ENCODE measurements around the gene KRABD2.
A peak's percentile ranks its signal among the peaks of the same experiment; 100 is the strongest.
"Not testable (repeated sequence)": the region's sequence is repeated elsewhere in the genome, so short reads cannot be mapped to it uniquely, and the experiment has no call there.

The KRABD2 gene

DNA sequence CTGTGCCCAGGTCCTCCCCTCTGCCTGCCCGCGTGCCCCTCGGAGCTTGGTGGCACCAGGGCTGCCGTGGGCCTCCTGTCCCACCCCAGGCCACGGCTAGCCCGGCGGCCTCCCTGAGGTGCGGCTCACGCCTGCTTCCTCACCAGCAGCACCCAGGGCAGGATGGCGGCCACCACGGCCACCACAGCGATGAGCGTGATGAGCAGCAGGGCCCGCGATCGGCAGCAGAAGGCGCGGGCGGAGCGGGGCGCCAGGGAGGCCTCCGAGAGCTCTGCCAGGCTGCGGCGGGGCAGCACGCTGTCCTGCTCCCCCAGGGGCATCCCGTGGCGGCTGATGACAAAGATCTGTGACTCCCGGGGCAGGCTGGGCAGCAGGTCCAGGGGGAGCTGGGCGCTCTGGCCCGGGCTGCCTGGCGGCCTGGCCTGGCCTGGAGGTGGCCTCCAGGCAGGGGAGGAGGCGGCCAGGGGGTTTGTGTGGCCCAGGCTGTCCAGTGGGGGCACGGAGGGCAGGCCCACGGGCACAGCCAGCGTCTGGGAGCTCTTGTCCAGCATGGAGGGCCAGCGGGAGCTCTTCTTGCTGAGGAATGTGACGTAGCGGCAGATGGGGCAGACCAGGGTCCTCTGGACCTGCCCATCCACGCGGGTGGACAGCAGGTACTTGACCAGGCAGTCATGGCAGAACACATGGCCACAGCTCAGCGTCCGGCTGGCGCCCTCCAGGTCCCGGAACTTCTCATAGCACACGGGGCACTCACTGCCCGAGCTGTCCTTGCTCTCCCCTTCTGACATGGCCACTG lies 16.4 kb upstream of the KRABD2 start:
- no peak for DNase-seq

DNA sequence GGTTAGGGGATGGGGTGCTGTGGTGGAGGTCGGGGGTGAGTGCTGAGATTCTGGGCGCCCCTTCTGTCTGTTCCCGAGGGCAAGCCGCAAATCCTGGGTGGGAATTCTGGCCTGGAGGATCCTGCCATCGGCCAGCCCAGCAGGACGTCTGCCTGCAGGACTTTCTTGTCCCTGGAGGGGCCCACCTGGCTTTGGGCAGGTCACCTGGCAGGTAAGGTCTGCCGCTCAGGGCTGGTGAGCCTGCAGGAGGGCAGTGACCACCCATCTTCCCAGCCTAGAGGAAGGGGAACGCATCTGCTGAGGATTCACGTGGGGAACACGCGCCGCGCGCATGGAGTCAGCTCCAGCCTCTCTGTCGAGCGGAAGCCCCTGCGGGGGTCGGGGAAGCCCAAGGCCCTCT lies 15.8 kb upstream of the KRABD2 start:
- no peak for DNase-seq

DNA sequence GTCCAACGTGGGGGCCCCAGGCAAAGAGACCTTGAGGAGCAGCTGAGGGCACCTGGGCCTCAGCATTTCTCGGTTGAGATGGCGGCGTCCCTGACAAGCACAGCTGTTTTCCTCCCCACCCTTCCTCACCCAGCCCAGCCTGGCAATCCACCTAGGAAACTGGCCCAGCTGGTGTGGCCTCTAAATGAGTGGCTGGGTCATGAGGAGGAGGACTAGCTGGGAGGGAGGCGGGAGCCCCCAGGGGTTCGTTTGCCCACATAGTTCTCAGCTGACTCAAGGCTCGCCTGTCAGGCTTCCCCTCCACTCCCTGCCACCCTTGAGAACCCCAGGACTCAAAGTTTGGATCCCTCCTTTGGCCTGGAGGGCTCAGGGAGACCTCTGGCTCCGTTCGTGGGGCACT lies 15.2 kb upstream of the KRABD2 start:
- DNase-seq = no peak

DNA sequence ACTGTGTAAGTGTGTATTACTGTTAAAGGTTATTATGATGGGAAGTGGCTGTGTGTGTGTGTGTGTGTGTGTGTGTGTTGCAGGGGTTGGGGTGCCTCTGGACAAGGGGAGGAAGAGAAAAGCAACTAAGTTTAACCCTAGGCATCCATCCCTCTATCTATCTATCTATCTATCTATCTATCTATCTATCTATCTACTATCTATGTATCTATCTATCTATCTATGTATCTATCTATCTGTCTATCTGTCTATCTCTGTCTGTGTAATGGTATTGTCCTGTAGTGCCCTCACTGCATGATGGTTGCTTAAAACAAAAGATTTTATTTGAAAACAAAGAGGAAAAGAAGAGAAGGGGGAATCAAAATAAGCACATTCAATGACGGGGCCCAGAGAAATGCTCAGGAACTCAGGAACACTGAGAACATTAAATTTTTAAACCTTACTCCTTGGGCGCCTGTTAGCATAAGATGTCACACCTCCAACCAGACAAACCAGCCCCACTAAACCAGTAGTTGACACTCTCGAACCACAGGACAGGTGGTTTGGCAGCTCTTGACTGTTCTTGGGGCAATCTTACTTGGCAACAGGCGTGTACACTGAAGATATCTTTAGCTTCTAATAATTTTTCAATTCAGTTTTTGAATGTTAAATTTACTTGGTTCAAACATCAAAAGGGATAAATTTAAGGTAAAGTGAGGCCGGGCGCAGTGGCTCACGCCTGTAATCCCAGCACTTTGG lies 11.6 kb upstream of the KRABD2 start:
- no peak for DNase-seq

DNA sequence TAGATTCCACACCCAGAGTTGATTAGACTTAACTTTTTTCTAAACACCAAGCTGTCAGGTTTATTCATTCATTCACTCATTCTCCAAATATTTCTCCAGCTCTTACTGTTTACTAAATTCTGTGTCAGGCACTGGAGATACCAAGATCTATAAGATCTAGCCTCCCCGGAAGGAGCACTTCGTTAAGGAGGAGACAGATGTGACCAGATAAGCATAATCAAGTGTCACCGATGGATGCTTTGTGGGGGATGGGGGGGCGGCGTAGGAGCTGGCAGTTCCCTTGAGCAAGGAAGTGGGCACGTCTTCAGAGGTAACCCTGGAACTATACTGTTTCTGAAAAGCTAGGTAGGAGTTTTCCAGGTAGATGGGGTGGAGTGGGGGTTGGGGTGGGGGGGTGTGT lies 10.3 kb upstream of the KRABD2 start:
- DNase-seq = no peak

DNA sequence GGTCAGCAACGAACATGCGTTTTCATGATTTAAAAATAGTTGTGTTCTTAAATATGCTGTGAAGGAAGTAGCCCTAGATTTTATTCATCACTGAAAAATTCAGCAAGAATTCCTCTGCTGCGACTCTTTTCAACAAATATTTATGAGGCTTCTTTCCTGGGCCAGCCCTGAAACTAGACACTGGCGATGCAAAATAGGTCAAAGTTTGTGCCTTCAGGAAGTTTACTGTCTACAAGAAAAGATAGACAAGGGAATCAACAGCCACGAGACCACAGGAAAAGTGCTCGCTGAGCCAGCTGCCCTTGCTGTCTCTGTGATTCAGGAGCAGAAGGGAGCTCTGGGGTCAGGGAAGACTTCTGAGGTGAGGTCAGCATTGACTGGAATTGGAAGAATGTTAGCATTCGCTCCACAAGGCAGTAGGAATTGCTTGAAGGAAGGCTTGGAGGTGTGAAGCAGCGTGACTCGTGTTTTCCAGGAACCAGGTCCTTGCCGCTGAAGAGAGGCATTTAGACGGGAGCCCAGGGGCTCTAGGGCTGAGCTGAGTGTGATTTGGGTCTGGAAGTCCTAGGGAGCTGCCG lies 8.4 kb upstream of the KRABD2 start:
- DNase-seq = no peak

DNA sequence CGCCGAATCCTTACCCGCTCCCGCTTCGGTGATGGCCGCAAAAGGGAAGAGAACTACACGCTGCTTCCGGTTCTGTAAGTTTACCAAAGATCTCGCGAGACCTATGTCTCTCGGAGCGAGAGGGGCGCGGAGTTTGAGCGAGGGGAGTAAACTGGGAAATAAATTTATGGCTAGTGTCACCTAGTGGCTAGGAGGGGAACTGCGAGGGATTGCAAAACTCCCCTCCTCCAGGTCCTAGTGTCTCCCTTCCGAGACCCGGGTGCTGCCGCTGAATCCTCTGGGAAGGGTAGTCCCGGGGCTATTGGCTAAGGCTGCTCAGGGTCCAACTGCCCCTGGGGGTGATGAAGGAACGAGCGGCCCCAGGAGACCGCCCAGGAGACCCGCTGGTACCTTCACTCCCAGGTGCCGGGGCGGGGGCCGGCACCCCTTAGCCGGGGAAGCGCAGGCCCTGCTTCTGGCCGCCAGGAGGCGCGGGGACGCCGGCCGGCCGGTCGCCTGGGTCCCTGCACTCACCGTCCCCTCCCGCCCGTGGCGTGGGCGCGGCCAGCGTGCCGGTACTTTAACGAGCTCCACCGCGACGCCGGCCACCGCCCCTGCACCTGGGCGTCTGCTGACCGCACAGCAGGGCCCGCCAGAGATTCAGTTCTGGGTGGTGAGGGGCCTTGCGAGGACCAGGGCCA lies 6.8 kb upstream of the KRABD2 start, which contains the start of gene RPL26:
Gene RPL26 (minus strand): TSS at position 51 of the 680 bp plus-strand sequence. CDS start 883 bp downstream, outside the sequence.
- DNase-seq = peak; percentile 94

DNA sequence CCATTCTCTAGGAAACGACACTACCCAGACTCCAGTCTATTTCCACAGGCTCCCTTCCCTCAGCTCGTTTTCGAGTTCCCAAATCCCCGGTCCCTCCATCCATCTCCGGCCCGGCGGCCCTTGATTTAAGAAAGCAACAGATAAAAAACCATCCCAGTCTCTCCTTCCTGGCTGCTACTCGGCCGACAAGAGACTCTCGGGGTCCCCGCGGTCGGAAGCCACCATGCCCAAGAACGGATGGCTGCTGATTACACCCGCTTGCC lies 6.3 kb upstream of the KRABD2 start:
- DNase-seq = no peak

DNA sequence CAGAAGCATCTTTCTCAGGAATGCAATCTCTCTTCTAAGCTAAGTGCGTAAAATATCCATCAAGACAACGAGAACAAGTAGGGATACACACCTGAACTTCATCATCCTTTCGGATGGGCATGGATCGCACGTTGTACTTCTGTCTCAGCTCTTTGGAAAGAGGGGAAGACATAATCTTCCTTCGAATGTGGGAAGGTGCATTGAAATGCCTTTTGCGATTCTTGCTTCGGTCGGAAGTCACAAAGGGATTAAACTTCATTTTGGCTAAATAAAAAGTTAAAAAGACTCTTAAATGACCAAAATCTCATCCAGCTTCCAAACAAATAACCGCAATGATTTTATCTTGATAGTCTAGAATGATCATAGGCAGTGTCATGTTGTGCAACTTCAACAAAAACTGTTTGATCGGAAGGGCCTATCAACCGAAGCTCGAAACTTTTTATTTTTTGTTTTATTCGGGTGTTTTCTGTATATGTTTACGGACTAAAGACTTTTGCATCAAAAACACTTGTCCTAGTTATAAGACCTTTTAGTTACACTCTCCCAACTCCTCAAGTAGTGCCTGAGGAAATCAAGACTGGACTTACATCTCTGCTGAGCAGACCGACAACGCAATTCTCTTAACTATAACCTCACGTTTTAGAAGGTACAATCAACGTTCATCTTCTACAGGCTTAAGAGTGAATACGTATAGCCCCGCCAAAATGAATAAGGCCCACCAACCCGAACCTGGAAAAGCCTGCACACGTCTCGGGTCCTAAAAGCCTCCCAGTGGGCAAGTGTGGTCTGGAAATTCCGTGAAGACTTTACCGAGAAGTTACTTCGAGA lies 5.8 kb upstream of the KRABD2 start:
- DNase-seq = no peak

DNA sequence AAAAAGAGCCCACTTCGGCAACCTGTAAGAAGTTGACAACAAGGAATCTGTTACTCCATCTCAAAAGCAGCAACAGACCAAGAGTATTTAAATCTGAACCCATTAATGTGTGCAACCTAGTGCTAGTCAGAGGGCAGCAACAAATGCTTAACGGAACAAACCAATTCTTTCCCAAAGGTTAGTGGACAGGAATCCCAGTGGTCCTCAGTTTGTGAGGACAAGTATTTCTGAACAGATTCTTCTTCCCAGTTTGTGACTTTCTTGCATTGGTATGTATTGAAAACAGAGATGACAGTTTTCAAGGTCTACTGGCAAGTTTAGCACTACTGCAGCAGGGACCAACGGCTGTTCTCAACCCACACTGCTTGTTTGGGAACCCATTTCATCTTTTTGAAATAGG lies 3.5 kb upstream of the KRABD2 start:
- DNase-seq = no peak

DNA sequence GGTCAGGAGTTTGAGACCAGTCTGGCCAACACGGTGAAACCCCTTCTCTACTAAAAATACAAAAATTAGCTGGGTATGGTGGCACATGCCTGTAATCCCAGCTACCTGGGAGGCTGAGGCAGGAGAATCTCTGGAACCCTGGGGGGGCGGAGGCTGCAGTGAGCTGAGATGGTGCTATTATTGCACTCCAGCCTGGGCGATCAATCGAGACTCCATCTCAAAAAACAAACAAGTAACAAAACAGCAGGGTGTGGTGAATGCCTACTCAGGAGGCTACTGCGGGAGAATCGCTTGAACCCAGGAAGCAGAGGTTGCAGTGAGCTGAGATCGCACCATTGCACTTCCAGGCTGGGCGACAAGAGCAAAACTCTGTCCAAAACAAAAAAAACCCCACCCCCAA lies 1.6 kb upstream of the KRABD2 start:
- not testable (repeated sequence) for DNase-seq

DNA sequence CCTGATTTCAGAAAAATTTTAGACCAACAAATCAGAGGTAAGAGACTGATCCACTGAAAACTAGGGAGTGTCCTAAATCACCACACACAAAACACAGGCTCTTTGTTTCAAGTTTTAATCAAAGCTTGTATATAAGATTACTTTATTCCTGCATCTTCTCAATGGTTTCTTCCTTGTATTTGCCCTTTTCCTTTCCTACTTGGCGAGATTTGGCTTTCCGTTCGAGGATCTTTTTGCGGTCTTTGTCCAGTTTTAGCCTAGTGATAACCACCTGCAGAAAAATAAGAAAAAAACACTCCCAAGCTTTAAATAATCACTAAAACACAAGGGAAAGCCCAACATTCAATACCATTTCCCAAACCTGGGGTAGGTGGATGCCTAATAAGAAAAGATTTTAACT lies 918 bp upstream of the KRABD2 start:
- no peak for DNase-seq

DNA sequence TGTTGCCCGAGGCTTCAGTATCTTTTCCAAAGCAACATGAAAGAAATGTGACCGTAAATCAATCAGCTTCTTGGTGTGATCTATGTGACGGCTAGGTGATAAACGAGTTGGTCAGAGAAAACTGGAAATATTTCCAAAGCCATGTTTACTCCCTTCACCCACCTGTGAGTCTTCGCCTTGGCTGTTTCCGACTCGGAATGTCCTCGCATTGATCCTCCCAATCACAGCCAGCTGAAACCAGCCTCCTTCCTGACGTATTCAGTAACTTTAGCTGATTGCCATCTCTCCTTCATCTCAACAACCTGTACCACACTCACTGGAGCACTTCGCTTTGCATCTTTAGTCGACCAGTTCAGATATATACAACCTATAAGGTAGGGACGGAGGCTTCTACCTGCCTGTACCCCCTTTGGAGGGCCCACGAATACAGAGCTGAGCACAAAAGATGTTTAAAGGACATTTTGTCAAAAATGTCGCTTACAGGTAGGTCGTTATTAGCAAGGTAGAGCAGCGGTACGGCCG lies 705 bp downstream of the KRABD2 start:
- DNase-seq = no peak

DNA sequence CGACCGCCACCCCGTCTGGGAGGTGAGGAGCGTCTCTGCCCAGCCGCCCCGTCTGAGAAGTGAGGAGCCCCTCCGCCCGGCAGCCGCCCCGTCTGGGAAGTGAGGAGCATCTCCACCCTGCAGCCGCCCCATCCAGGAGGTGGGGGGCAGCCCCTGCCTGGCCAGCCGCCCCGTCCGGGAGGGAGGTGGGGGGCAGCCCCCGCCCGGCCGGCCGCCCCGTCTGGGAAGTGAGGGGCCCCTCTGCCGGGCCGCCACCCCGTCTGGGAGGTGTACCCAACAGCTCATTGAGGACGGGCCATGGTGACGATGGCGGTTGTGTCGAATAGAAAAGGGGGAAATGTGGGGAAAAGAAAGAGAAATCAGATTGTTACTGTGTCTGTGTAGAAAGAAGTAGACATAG lies 2.6 kb downstream of the KRABD2 start:
- not testable (repeated sequence) for DNase-seq

DNA sequence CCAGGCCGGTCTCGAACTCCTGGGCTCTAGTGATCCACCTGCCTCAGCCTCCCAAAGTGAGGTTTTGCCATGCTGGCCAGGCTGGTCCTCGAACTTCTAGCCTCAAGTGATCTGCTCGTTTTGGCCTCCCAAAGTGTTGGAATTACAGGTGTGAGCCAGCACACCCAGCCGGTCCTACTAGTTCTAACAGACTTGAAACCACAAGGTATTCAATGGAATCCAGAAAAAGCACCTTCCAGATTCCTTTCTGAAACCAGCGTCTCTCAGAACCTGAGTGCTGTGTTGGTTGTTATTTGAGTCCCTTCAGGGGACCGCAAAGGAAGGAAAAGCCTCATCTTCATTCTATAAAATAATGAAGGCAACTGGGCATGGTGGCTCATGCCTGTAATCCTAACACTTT lies 4.1 kb downstream of the KRABD2 start:
- DNase-seq = no peak

DNA sequence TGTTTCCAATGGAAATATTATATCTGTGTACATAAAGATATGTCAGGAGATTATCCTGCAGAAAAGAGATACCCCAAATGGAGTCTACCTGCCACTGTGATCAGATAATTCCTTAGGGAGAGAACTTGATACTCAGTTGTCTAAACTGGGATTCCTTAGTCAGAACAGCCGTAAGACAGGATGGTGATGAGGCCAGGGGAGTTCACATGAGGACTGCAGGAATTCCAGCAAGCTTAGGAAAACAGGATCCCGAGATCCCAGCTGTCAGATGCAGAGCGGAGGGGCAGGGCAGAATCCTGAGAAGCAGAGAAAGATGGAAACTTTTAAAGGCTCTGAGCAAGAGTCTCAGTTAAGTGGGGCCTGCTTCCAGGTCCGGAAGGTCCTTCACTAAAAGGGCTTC lies 4.7 kb downstream of the KRABD2 start:
- no peak for DNase-seq

DNA sequence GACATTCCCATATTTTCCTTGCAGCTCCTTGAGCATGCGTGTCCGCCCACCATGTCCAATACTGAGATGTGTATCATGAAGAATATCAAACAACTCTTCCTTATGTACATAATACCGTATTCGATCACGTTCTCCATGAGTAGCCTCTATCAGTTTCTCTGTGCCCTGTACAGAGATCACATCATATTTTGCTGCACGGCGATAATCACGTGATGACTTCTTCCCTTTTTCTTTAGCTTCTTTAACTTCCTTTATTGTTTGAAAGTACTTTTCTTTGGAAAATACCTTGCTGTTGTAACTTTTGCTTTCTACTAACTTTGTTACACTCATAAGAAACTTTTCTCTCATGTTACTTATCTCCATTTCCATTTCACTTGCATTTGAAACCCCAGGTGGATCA lies 6.6 kb downstream of the KRABD2 start:
- DNase-seq = no peak

DNA sequence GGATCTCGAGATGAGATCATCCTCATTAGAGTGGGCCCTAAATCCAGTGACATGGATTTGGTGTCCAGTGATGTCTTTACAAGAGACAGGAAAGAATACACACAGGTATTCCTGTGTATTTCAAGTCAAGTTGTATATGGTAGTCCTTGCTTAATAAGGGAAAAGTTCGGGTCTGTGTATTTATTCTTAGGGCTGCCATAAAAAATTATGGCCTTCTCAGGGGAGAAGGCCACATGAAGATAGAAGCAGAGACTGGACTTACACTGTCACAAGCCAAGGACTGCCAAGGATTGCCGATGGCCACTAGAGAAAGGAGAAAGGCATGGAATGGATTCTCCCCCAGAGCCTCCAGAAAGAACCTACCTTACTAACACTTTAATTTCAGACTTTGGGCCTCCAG lies 8.3 kb downstream of the KRABD2 start:
- no peak for DNase-seq

DNA sequence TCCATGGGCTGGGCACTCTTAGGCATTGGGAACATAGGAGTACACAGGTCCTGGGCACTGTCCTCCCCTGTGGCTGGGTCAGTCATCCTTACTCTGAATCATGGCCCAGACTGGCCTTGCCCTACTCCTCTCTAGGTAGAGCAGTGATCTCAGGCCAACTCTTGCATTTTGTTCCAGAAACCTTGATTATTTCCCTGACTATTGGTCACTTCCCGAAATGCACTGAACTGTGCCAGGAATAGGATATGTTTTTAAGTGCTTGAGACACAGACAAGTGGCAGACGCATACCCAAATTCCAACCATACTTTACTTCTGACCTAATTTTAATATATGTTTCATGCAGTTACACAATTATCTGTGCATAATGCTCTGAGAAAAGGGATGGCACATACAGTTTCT lies 10.3 kb downstream of the KRABD2 start:
- DNase-seq = no peak

DNA sequence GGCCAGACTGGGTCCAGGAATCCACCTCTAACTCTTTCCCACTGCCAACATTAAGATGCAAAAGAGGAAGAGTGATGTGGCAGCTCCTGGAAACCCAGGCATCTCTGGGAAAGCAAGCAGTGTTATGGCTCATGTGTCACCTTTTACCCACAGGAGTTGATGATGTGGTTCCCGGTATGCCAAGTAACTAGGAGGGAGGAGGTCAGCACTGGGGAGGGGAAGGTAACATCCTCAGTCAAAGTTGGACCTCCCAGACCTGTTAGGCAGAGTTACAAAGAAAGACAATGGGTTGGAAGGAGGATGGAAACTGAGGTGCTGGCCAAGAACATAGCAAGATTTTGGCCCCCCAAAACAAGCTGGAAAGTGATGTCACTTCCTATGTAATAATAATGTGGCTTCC lies 11.4 kb downstream of the KRABD2 start:
- no peak for DNase-seq

DNA sequence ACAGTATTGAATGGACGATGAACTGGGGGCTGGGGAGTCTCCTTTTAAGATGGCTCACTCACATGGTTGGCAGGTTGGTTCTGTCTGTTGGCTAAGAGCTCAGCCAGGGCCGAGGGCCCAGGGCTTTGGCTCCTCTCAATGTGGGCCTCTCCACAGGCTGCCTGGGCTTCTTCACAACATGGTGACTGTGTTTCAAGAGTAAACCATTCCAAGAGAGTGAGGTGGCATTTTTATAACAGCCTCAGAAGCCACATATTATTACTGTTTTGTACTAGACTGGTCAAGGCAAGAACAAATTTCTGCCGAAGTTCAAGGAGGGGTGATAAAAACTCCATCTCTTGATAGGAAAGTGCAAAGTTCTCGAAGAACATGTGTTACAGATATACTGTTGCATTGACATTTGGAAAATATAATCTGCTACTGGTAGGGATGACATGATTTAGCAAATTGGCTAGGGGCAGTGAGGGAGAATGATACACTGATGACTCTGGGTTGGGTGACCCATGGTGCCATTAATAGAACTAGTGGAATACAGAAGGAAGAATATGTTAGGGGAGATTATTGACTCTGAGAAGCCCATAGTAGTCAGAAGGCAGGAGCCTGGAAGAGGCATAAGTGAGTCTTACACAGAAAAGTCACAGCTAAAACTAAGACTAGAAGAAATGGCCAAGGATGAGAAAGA lies 13.7 kb downstream of the KRABD2 start:
- no peak for DNase-seq

DNA sequence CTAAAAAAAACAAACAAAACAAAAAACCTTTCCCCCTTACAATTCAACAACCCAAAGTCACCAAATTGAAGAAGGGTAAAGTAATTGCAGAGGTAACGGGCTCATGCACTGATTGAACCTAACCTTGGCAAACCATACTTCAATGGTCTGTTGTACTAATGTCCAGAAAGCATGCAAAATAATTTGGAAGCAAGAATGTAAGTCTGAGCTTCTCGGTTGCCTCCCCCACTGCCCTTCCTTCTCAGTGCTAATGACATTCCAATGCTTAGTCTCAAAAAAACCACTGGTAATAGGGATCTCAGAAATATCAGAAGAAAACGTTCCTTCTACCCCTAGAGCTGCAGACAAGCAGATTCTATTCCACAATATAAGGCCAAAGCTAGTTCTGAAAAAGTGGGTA lies 15.8 kb downstream of the KRABD2 start:
- DNase-seq = no peak

Data from activated CD8-positive, alpha-beta memory T cell treated with anti-CD3 and anti-CD28 coated beads, Interleukin-2, amount 50 U/mL, for 4 hours (primary cell).